Lower leg skin (tissue), 3 donors: ENCODE data around the gene TBC1D20.

Source experiments
- POLR2A ChIP-seq, 2 donors: fragments of 450-650 bp; IDR thresholded peaks; one replicate each; pipeline ENCODE4 v1.6.1; 2016 to 2017; ENCODE audit warnings: antibody characterized with exemption in 2 of 2, mild to moderate bottlenecking in 1 of 2, moderate library complexity in 1 of 2
- TF ChIP-seq, protein P1 (sequence below), 3 donors: fragments of 450-650 bp; IDR thresholded peaks; one replicate each; pipeline ENCODE4 v1.5.1; 2016; ENCODE audit warnings: antibody characterized with exemption in 3 of 3, mild to moderate bottlenecking in 3 of 3, moderate library complexity in 2 of 3

DNA sequence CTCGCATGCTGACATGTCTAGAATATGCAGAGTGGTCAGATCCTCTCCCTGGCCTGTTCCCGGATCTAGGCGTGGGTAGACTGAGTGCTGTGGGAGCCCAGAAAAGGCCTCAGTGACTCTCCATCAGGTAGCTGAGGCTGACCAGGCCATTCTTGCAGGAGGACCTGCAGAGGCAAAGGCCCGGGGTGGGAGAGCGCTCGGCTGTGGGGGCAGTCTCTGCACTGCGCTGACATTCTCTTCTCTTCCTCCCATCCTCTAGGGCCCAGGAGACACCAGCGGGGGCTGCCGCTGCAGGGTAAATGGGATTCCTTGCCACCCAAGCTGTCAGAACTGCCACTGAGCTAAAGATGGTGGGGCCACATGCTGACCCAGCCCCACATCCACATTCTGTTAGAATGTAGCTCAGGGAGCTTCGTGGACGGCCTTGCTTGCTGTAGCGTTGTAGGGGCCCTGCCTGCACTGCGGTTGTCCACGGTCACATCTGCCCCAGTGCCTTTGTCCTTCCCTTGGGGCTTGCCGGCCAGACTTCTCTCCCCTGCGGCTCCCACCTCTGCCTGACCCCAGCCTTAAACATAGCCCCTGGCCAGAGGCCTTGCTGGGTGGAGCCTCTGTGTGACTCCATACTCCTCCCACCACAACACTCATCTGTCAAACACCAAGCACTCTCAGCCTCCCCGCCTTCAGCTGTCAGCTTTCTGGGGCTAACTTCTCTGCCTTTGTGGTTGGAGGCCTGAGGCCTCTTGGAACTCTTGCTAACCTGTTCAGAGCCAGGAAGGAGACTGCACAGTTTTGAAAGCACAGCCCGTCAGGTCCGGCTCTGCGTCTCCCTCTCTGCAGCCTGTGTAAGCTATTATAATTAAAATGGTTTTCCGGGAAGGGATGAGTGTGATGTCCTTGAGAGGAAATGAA lies 32.0 kb downstream of the TBC1D20 start:
- TF ChIP-seq, protein P1, sequence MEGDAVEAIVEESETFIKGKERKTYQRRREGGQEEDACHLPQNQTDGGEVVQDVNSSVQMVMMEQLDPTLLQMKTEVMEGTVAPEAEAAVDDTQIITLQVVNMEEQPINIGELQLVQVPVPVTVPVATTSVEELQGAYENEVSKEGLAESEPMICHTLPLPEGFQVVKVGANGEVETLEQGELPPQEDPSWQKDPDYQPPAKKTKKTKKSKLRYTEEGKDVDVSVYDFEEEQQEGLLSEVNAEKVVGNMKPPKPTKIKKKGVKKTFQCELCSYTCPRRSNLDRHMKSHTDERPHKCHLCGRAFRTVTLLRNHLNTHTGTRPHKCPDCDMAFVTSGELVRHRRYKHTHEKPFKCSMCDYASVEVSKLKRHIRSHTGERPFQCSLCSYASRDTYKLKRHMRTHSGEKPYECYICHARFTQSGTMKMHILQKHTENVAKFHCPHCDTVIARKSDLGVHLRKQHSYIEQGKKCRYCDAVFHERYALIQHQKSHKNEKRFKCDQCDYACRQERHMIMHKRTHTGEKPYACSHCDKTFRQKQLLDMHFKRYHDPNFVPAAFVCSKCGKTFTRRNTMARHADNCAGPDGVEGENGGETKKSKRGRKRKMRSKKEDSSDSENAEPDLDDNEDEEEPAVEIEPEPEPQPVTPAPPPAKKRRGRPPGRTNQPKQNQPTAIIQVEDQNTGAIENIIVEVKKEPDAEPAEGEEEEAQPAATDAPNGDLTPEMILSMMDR (IDR thresholded peaks at IDR 0.05) = no peak
- no peak for TF ChIP-seq POLR2A (IDR thresholded peaks at IDR 0.05)
